SU-DHL-6 (cell line): Measurements from ENCODE around the gene FKBP1C.
"Not testable (repeated sequence)": the region's sequence is repeated elsewhere in the genome, so short reads cannot be mapped to it uniquely, and the experiment has no call there.

Source experiments
- CTCF ChIP-seq: fragments of 200-600 bp; sonication (generic); IDR thresholded peaks from one replicate; pipeline ENCODE4 v1.5.1; 2017; ENCODE audit warnings: antibody characterized with exemption, mild to moderate bottlenecking, low read length, moderate library complexity; ENCODE audit not compliant: insufficient read depth, poor library complexity, severe bottlenecking
- EZH2phosphoT487 ChIP-seq: fragments of 200-600 bp; sonication (generic), shearing (Covaris generic); conservative IDR thresholded peaks from 2 replicates; pipeline ENCODE4 v1.6.1; 2018; ENCODE audit warnings: mild to moderate bottlenecking, antibody characterized with exemption, low read length, moderate library complexity, mixed read lengths

GRCh38 chr6:63230511-63230910 is 19.2 kb downstream of the FKBP1C start:
- not testable (repeated sequence) for TF ChIP-seq CTCF, EZH2phosphoT487
